ENCODE measurements around the gene PIK3CD.

DNA sequence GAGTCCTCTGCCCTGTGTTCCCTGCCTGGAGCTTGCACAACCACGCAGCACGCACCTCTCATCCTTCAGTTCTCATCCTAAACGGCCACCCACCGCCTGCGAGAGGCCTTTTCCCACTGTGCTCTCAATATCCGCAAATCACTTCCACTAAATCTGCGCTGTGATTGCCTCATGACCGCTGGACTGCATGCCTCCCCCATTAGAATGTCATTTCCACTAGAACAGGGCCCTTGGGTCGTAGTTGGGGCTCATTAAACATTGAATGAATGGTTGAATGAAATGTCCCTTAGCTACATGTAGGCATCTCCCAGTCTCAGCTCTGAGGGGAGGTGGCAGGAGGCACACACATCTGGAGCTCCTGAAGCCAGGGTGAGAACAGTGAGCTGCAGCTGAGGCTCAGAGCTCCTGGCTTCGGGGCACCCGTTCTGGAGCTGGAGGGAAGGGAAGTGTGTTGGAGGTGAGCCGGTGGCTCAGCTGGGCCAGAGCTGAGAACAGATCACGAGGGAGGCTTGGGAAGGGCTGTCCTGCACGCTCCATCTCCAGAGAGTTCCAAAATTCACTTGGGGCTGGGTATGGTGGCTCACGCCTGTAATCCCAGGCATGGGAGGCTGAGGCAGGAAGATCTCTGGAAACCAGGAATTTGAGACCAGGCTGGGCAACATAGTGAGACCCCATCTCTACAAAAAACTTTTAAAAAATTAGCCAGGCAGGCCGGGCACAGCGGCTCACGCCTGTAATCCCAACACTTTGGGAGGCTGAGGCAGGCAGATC is 32.4 kb upstream of the PIK3CD start:
- TF ChIP-seq EZH2 (IDR thresholded peaks at IDR 0.05; ENCODE audit: borderline replicate concordance, low read length) (no peak), CTCF (IDR thresholded peaks at IDR 0.05; ENCODE audit: low read length) (no peak)

All from OCI-LY1 (cell line).